H9 (cell line): ENCODE results near the gene TM9SF2. TPM values are rescaled to one million over a fixed set of nuclear protein-coding genes. Genes with fewer than 3 reads are reported as not detected.
A peak's percentile ranks its signal among the peaks of the same experiment; 100 is the strongest.
"Not testable (repeated sequence)": the region's sequence is repeated elsewhere in the genome, so short reads cannot be mapped to it uniquely, and the experiment has no call there.

Experiments
- DNase-seq: peaks from one replicate; pipeline ENCODE4 v3.0.0-alpha.2; 2017
- H2AFZ ChIP-seq: one replicate; pipeline ENCODE4 v1.6.1; 2013; ENCODE audit warnings: mild to moderate bottlenecking, low read length, control low read depth, moderate library complexity
- H2AK5ac ChIP-seq: 2 replicates; pipeline ENCODE4 v1.6.1; 2013; ENCODE audit warnings: low read length, control low read depth, mixed read lengths; ENCODE audit not compliant: insufficient read length
- H2BK120ac ChIP-seq: one replicate; pipeline ENCODE4 v1.6.1; 2013; ENCODE audit warnings: low read depth, mild to moderate bottlenecking, low read length, control low read depth, inconsistent platforms; ENCODE audit not compliant: poor library complexity, severe bottlenecking
- H2BK12ac ChIP-seq: 2 replicates; pipeline ENCODE4 v1.6.1; 2013; ENCODE audit warnings: low read length, control low read depth, mixed read lengths, low read depth; ENCODE audit not compliant: insufficient read length
- H2BK15ac ChIP-seq: 2 replicates; pipeline ENCODE4 v1.6.1; 2013; ENCODE audit warnings: low read depth, low read length, control low read depth
- H2BK20ac ChIP-seq: one replicate; pipeline ENCODE4 v1.6.1; 2013; ENCODE audit warnings: low read depth, mild to moderate bottlenecking, low read length, control low read depth, inconsistent platforms; ENCODE audit not compliant: poor library complexity, severe bottlenecking
- H2BK5ac ChIP-seq: 2 replicates; pipeline ENCODE4 v1.6.1; 2013; ENCODE audit warnings: low read length, control low read depth, mixed read lengths; ENCODE audit not compliant: insufficient read length
- H3K14ac ChIP-seq: 2 replicates; pipeline ENCODE4 v1.6.1; 2013; ENCODE audit warnings: low read length, control low read depth; ENCODE audit not compliant: insufficient read depth
- H3K18ac ChIP-seq: 2 replicates; pipeline ENCODE4 v1.6.1; 2013; ENCODE audit warnings: low read depth, mild to moderate bottlenecking, mixed read lengths, low read length, control low read depth; ENCODE audit not compliant: insufficient read length
- H3K23ac ChIP-seq: 2 replicates; pipeline ENCODE4 v1.6.1; 2013; ENCODE audit warnings: low read length, control low read depth, mixed read lengths, low read depth; ENCODE audit not compliant: insufficient read length
- H3K23me2 ChIP-seq: 2 replicates; pipeline ENCODE4 v1.6.1; 2013; ENCODE audit warnings: low read depth, mild to moderate bottlenecking, mixed read lengths, low read length, control low read depth; ENCODE audit not compliant: insufficient read length, poor library complexity, severe bottlenecking
- H3K27ac ChIP-seq: 2 replicates; pipeline ENCODE4 v1.5.1; 2013; ENCODE audit warnings: low read length, control low read depth, mixed read lengths, low read depth; ENCODE audit not compliant: insufficient read length
- H3K27me3 ChIP-seq: 2 replicates; pipeline ENCODE4 v1.6.1; 2013; ENCODE audit warnings: low read length, control low read depth, inconsistent platforms; ENCODE audit not compliant: insufficient read depth
- H3K4ac ChIP-seq: 2 replicates; pipeline ENCODE4 v1.6.1; 2013; ENCODE audit warnings: low read depth, mild to moderate bottlenecking, control low read depth, inconsistent platforms, low read length, moderate library complexity
- H3K4me1 ChIP-seq: 2 replicates; pipeline ENCODE4 v1.6.1; 2013; ENCODE audit warnings: low read length, control low read depth, inconsistent platforms; ENCODE audit not compliant: insufficient read depth
- H3K4me2 ChIP-seq: 2 replicates; pipeline ENCODE4 v1.6.1; 2013; ENCODE audit warnings: low read length, control low read depth, mixed read lengths; ENCODE audit not compliant: insufficient read length, insufficient read depth
- H3K56ac ChIP-seq: 2 replicates; pipeline ENCODE4 v1.6.1; 2013; ENCODE audit warnings: low read depth, mild to moderate bottlenecking, mixed read lengths, low read length, control low read depth; ENCODE audit not compliant: insufficient read length
- H3K79me1 ChIP-seq: 2 replicates; pipeline ENCODE4 v1.6.1; 2013; ENCODE audit warnings: low read depth, mild to moderate bottlenecking, moderate library complexity, low read length, control low read depth, inconsistent platforms; ENCODE audit not compliant: insufficient read depth, poor library complexity, severe bottlenecking
- H3K79me2 ChIP-seq: 2 replicates; pipeline ENCODE4 v1.6.1; 2013; ENCODE audit warnings: low read length, control low read depth, inconsistent platforms; ENCODE audit not compliant: insufficient read depth
- H3K9ac ChIP-seq: 2 replicates; pipeline ENCODE4 v1.6.1; 2013; ENCODE audit warnings: low read length, control low read depth, mixed read lengths; ENCODE audit not compliant: insufficient read length; ENCODE audit errors: extremely low read depth
- H3K9me3 ChIP-seq: one replicate; pipeline ENCODE4 v1.6.1; 2013; ENCODE audit warnings: low read depth, low read length, inconsistent platforms; ENCODE audit not compliant: control insufficient read depth
- H3T11ph ChIP-seq: one replicate; pipeline ENCODE4 v1.6.1; 2013; ENCODE audit warnings: mild to moderate bottlenecking, low read length, control low read depth, inconsistent platforms
- H4K20me1 ChIP-seq: one replicate; pipeline ENCODE4 v1.6.1; 2013; ENCODE audit not compliant: control insufficient read depth, insufficient read length, insufficient read depth
- H4K5ac ChIP-seq: 2 replicates; pipeline ENCODE4 v1.6.1; 2013; ENCODE audit warnings: low read depth, mild to moderate bottlenecking, mixed read lengths, low read length, control low read depth; ENCODE audit not compliant: insufficient read length
- H4K8ac ChIP-seq: replicated peaks from 2 replicates; pipeline ENCODE4 v1.6.1; 2013; ENCODE audit warnings: low read length, control low read depth, mixed read lengths, low read depth; ENCODE audit not compliant: insufficient read length
- H4K91ac ChIP-seq: 2 replicates; pipeline ENCODE4 v1.6.1; 2013; ENCODE audit warnings: low read depth, mild to moderate bottlenecking, moderate library complexity, mixed read lengths, low read length, control low read depth; ENCODE audit not compliant: insufficient read length
- H3K27ac Mint-ChIP-seq, 3 experiments: 2 replicates in 2 of 3; 3 replicates in 1 of 3; pipeline ENCODE4 v1.8.0; 2020 to 2021; ENCODE audit warnings: mixed read lengths in 3 of 3, mild to moderate bottlenecking in 1 of 3, moderate library complexity in 1 of 3
- H3K27me3 Mint-ChIP-seq: 2 replicates; pipeline ENCODE4 v1.8.0; 2021; ENCODE audit warnings: low read depth, mild to moderate bottlenecking, moderate library complexity, mixed read lengths
- H3K36me3 Mint-ChIP-seq, 3 experiments: 2 replicates in 2 of 3; 3 replicates in 1 of 3; pipeline ENCODE4 v1.8.0; 2020 to 2021; ENCODE audit warnings: low read depth in 3 of 3, mixed read lengths in 3 of 3; ENCODE audit not compliant: insufficient read depth in 1 of 3
- H3K4me1 Mint-ChIP-seq, 2 experiments: 2 replicates each; pipeline ENCODE4 v1.8.0; 2020; ENCODE audit warnings: mixed read lengths in 2 of 2
- H3K4me3 Mint-ChIP-seq, 2 experiments: 2 replicates in 1 of 2; 3 replicates in 1 of 2; pipeline ENCODE4 v1.8.0; 2020 to 2021; ENCODE audit warnings: mild to moderate bottlenecking in 2 of 2, mixed read lengths in 2 of 2, moderate library complexity in 1 of 2
- H3K9me3 Mint-ChIP-seq, 2 experiments: 2 replicates in 1 of 2; 3 replicates in 1 of 2; pipeline ENCODE4 v1.8.0; 2020; ENCODE audit warnings: mild to moderate bottlenecking in 2 of 2, mixed read lengths in 2 of 2, moderate library complexity in 1 of 2
- CTCF ChIP-seq: fragments of 200-600 bp; sonication (generic); conservative IDR thresholded peaks from 3 replicates; pipeline ENCODE4 v1.8.0; 2021; ENCODE audit warnings: antibody characterized with exemption, mild to moderate bottlenecking
- WGBS: extraction: QIAGEN DNeasy Blood & Tissue Kit; methylation state at CpG from one replicate; pipeline ENCODE4 v1.1.7; 2013; ENCODE audit warnings: missing lambda C conversion rate, low lambda C conversion rate, mixed read lengths; ENCODE audit not compliant: insufficient read length; ENCODE audit errors: extremely low coverage; 5-methylcytosine and 5-hydroxymethylcytosine counted together
- total RNA-seq: library from RNA; stranded (reverse); gene quantifications from 2 replicates; pipeline ENCODE4 v1.2.1, GENCODE V29; 2021

TM9SF2 gene
- total RNA-seq, 1 experiment from 2014 or later = 86.1 TPM

- H3K36me3 Mint-ChIP-seq = peaks cover 14 to 36% (median 33%) of the 10 kb centered on the region in 3 experiments
- no peaks in the 10 kb centered on the region for H3K27me3 Mint-ChIP-seq
- Histone ChIP-seq H3K4ac (no peak overlapping the region), H3K27ac (no peak overlapping the region), H3K9ac (no peak overlapping the region), H3K9me3 (no peaks in the 10 kb centered on the region), H3K23me2 (no peaks in the 10 kb centered on the region), H3K79me1 (no peaks in the 10 kb centered on the region), H3K79me2 (no peaks in the 10 kb centered on the region), H4K8ac (no peak overlapping the region), H3K18ac (no peak overlapping the region), H2BK20ac (no peak overlapping the region), H4K91ac (no peak overlapping the region), H3K23ac (no peak overlapping the region), H3K14ac (no peak overlapping the region), H2BK15ac (no peak overlapping the region), H4K5ac (no peak overlapping the region), H3K4me1 (no peaks in the 10 kb centered on the region), H3K27me3 (no peaks in the 10 kb centered on the region), H3T11ph (no peak overlapping the region), H2AK5ac (no peak overlapping the region), H3K4me2 (no peak overlapping the region), H3K56ac (no peak overlapping the region), H2BK120ac (no peak overlapping the region), H2BK5ac (no peak overlapping the region), H4K20me1 (no peaks in the 10 kb centered on the region), H2BK12ac (no peak overlapping the region), H2AFZ (no peak overlapping the region)
- peaks cover 11 to 14% of the 10 kb centered on the region in 2 experiments for H3K4me1 Mint-ChIP-seq
- no peak for DNase-seq
- H3K4me3 Mint-ChIP-seq = no peak overlapping the region
- no peak; the same call in 1 of the 3 replicates for TF ChIP-seq CTCF
- WGBS = no CpG with 5 or more reads among the region's 37 CpGs
- H3K9me3 Mint-ChIP-seq = peaks cover 10 to 17% of the 10 kb centered on the region in 2 experiments
- H3K27ac Mint-ChIP-seq = peak overlapping the region; percentile 17 to 66 (median 49); a peak in 5 of 7 replicates
Measured at GRCh38 chr13:99566125-99567083, 65.1 kb downstream of the TM9SF2 start.

- H3K27me3 ChIP-seq, H2BK15ac ChIP-seq, H2BK5ac ChIP-seq, H2BK12ac ChIP-seq, H2BK120ac ChIP-seq, H3K9me3 ChIP-seq, H3K4me1 ChIP-seq, H3K27ac Mint-ChIP-seq, H3K4me3 Mint-ChIP-seq, H3K9ac ChIP-seq, H2AFZ ChIP-seq, H2BK20ac ChIP-seq, H4K5ac ChIP-seq, H3K4me2 ChIP-seq, H3K4ac ChIP-seq, H3K18ac ChIP-seq, H3T11ph ChIP-seq, H3K23me2 ChIP-seq, H3K14ac ChIP-seq, H4K8ac ChIP-seq, DNase-seq, H3K27me3 Mint-ChIP-seq, H4K20me1 ChIP-seq, H3K56ac ChIP-seq, H4K91ac ChIP-seq, H3K27ac ChIP-seq, H3K79me1 ChIP-seq, H3K23ac ChIP-seq, H2AK5ac ChIP-seq, H3K79me2 ChIP-seq: not testable (repeated sequence)
- peaks cover 10 to 17% of the 10 kb centered on the region in 2 experiments for H3K9me3 Mint-ChIP-seq
- H3K36me3 Mint-ChIP-seq = peaks cover 13 to 21% (median 19%) of the 10 kb centered on the region in 3 experiments
- no CpG with 5 or more reads among the region's 6 CpGs for WGBS
- peaks cover 18% of the 10 kb centered on the region in 2 experiments for H3K4me1 Mint-ChIP-seq
Measured at GRCh38 chr13:99568901-99569300, 67.6 kb downstream of the TM9SF2 start.
